ENCODE results near the gene ATXN7L1.

ATXN7L1 gene

DNA sequence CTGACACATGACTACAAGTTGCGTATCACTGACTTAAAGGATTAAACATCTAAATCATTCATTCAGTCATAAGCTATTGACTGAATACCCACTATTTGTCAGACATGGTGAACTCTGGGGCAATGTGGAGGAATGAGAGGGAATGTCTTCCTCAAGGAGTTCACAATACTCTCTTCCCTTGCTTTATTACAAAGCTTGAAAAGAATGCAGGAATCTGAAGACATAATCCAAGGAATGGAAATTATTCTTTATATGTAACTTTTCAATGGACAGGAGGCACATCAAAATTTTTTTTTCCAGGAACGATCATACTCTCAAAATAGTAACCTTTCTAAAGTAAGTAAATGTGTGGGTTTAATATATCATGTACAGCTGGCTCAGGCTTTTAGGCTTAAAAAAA, 111.9 kb downstream of the ATXN7L1 start:
- no peak for DNase-seq (ENCODE audit: extremely low read depth, low read depth)
- no peak overlapping the region for H3K4me3 ChIP-seq (replicated peaks; ENCODE audit: low read depth, low read length)
- TF ChIP-seq, protein P1, sequence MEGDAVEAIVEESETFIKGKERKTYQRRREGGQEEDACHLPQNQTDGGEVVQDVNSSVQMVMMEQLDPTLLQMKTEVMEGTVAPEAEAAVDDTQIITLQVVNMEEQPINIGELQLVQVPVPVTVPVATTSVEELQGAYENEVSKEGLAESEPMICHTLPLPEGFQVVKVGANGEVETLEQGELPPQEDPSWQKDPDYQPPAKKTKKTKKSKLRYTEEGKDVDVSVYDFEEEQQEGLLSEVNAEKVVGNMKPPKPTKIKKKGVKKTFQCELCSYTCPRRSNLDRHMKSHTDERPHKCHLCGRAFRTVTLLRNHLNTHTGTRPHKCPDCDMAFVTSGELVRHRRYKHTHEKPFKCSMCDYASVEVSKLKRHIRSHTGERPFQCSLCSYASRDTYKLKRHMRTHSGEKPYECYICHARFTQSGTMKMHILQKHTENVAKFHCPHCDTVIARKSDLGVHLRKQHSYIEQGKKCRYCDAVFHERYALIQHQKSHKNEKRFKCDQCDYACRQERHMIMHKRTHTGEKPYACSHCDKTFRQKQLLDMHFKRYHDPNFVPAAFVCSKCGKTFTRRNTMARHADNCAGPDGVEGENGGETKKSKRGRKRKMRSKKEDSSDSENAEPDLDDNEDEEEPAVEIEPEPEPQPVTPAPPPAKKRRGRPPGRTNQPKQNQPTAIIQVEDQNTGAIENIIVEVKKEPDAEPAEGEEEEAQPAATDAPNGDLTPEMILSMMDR (IDR thresholded peaks at IDR 0.05; ENCODE audit: low read depth, low read length, missing control alignments): no peak

DNA sequence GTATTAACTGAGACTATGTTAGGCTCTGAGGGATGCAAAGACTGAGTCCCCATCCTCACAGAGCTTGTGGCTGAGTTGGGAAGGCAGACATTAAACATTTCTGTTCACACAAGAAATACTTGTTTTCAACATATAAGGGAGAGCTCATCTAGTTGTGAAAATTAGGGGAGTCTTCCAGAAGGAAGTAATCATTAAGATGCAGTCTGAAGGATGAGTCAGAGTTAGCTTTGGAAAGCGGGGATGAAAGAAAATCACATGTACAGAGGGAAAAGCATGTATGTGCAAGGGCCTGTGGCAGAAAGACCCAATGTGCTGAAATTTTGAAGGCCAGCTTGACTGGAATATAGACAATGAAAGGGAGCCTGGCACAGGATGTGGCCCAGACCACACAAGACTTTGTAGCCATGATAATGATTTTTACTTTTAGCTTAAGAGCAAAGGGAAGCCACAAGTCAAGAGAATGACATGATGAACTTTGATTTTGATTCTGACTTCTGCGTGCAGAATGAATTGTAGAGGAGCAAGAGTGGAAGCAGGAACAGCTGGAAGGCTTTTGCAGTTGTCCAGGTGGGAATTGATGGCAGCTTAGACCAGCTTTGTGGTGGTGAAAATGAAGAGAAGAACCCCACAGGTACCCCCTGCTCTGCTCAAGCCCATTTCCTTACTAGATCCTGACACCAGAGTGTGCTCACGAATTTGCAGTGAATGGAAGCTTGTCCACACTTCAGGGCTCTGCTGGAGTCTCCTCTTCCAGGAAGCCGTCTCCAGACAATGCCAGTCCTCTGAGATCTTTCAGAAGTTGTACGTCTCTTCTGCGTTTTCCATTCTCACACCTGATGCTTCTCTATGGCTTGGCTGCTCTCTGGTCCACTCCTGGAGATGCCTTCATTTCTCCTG, 115.6 kb downstream of the ATXN7L1 start:
- DNase-seq (ENCODE audit: extremely low read depth, low read depth): no peak
- H3K4me3 ChIP-seq (replicated peaks; ENCODE audit: low read depth, low read length): no peak overlapping the region
- TF ChIP-seq, protein P1 (IDR thresholded peaks at IDR 0.05; ENCODE audit: low read depth, low read length, missing control alignments): no peak

DNA sequence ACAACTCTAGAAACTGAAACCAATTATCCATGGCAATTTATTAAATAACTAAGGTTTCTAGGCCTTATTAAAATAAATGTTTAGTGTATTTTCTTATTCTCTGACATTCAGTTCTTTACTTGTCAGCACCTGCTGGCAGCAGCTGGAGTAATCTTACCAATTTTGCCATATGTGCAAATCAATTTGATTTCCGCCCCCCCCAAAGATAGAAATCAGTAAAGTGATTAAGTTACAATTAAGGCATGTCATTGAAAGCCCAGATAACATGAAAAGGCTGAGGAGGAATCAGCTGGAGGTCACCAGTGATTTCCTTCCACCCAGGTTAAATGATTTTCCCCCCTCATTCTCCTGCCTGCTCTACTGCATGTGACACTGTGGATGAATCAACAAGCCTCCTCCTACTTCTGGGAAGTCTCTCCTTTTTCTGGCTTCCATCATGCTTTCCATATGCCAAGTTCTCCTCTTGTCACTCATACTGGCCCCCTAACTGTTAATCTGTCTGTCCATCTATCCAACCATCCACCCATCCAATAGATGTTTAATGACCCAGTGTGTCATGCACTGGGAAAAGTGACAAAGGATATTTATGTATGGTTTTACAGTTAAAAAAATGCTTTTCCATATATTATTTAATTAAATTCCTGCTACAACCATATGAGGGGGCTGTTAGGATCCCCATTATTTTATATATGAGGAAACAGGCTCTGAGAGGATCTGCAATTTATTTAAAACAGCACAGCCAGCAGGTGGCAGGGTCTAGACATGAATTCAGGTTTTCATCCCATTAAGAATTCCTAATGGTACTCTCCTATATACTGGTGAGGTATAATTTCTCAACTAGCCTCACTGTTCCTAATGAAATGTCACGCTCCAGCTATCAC, 116.5 kb downstream of the ATXN7L1 start:
- DNase-seq (ENCODE audit: extremely low read depth, low read depth): peak; percentile 59
- no peak overlapping the region for H3K4me3 ChIP-seq (replicated peaks; ENCODE audit: low read depth, low read length)
- TF ChIP-seq, protein P1 (IDR thresholded peaks at IDR 0.05; ENCODE audit: low read depth, low read length, missing control alignments): peak; percentile 53

DNA sequence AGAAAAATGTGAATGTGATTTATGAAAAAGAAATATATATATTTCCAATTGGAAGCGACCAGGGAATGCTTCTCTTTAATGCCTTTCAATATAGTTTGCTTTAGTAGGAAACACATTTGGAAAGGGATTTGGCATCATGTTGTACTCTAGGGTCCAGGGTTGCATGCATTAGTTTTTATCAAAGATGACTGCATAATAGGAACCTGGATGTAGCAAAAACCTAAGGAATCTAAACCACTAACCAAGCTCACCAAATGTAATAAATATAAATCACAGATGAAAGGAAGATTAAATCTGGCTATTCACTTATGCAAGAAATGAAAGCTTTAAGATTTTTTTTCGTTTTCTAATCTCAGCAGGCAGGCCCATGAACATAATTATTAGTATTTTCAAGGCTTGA, 120.0 kb downstream of the ATXN7L1 start:
- DNase-seq (ENCODE audit: extremely low read depth, low read depth): no peak
- TF ChIP-seq, protein P1 (IDR thresholded peaks at IDR 0.05; ENCODE audit: low read depth, low read length, missing control alignments): no peak
- no peak overlapping the region for H3K4me3 ChIP-seq (replicated peaks; ENCODE audit: low read depth, low read length)

DNA sequence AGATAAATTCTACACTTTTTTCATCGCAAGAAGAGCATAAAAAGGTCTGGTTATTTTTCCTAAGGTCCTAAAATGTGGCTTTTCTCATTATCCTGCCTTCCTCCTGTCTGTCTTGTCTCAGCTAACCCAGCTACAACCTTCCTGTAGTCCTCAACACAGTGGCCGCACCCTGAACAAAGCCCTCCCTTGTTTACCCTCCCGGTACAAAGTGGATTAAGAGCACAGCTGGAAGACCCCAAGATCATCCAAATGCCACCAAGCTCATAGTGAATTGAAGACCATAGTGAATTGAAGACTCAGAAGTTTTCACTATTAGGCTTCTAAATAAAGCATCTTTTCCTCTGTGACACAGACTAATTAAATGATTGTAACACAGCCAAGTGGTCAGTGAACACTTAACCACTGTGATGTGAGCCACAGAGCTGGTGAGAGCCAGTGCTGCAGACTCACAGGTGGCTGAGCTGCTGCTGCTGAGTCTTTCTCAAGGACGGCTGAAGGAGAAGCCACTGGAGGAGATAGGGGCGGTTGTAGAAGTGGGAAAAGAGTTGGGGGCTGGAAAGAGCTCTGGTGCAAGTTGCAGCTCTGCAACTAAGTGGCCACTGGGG, 123.6 kb downstream of the ATXN7L1 start:
- H3K4me3 ChIP-seq (replicated peaks; ENCODE audit: low read depth, low read length): no peak overlapping the region
- TF ChIP-seq, protein P1 (IDR thresholded peaks at IDR 0.05; ENCODE audit: low read depth, low read length, missing control alignments): no peak
- DNase-seq (ENCODE audit: extremely low read depth, low read depth): no peak

DNA sequence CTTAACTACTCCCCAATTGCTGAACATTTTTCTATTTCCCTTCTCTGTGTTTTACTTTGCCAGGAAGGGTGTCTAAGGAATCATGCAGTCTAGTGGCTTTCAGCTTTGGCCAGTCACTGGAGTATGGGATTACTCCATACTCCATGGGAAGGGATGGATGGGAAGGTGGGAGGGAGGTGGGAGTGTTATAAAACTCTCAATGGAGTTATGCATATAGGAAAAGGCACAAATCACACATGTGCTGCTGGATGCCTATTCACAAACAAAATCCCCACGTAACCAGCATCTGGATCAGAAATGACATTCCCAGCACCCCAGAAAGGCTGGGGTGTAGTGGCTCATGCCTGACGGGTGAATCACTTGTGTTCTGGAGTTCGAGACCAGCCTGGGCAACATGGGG, 125.3 kb downstream of the ATXN7L1 start:
- TF ChIP-seq, protein P1 (IDR thresholded peaks at IDR 0.05; ENCODE audit: low read depth, low read length, missing control alignments): no peak
- no peak overlapping the region for H3K4me3 ChIP-seq (replicated peaks; ENCODE audit: low read depth, low read length)
- DNase-seq (ENCODE audit: extremely low read depth, low read depth): no peak

Data from HFF-Myc (cell line).